HG03025 (cell line): ENCODE data around the gene ANKRD55.
"Not testable (repeated sequence)": the region's sequence is repeated elsewhere in the genome, so short reads cannot be mapped to it uniquely, and the experiment has no call there.

Experiments used
- ATAC-seq: cut with Tn5 transposase; IDR thresholded peaks from one replicate; pipeline ENCODE4 v1.9.1; 2021; ENCODE audit warnings: mild to moderate bottlenecking, moderate library complexity; ENCODE audit not compliant: unreplicated experiment, low FRiP score

ANKRD55 gene

GRCh38 chr5:56253924-56254323 lies 20.8 kb upstream of the ANKRD55 start:
- ATAC-seq = no peak

- no peak for ATAC-seq
These were observed 20.0 kb upstream of the ANKRD55 start for GRCh38 chr5:56253126-56253525.

GRCh38 chr5:56251918-56252553 lies 18.9 kb upstream of the ANKRD55 start:
- ATAC-seq = no peak

GRCh38 chr5:56251440-56251839 lies 18.3 kb upstream of the ANKRD55 start:
- no peak for ATAC-seq

GRCh38 chr5:56250011-56250410 lies 16.9 kb upstream of the ANKRD55 start:
- no peak for ATAC-seq

GRCh38 chr5:56249085-56249484 lies 16.0 kb upstream of the ANKRD55 start:
- not testable (repeated sequence) for ATAC-seq

- ATAC-seq = no peak
These were observed 14.5 kb upstream of the ANKRD55 start for GRCh38 chr5:56247592-56247991.

GRCh38 chr5:56246769-56247168 lies 13.6 kb upstream of the ANKRD55 start:
- no peak for ATAC-seq

- ATAC-seq = no peak
These were observed 12.4 kb upstream of the ANKRD55 start for GRCh38 chr5:56245481-56245880.

- ATAC-seq = no peak
These were observed 11.5 kb upstream of the ANKRD55 start for GRCh38 chr5:56244627-56245026.

- not testable (repeated sequence) for ATAC-seq
These were observed 9.1 kb upstream of the ANKRD55 start for GRCh38 chr5:56242271-56242670.

GRCh38 chr5:56232538-56232937 lies 592 bp downstream of the ANKRD55 start:
- no peak for ATAC-seq

- ATAC-seq = no peak
These were observed 2.6 kb downstream of the ANKRD55 start for GRCh38 chr5:56230576-56230975.

GRCh38 chr5:56229111-56229510 lies 4.0 kb downstream of the ANKRD55 start:
- no peak for ATAC-seq

- ATAC-seq = no peak
These were observed 4.5 kb downstream of the ANKRD55 start for GRCh38 chr5:56228631-56229030.

GRCh38 chr5:56227691-56228090 lies 5.4 kb downstream of the ANKRD55 start:
- ATAC-seq = no peak

- ATAC-seq = not testable (repeated sequence)
These were observed 9.8 kb downstream of the ANKRD55 start for GRCh38 chr5:56223298-56223697.

- ATAC-seq = not testable (repeated sequence)
These were observed 11.5 kb downstream of the ANKRD55 start for GRCh38 chr5:56221601-56222000.

GRCh38 chr5:56215019-56215830 lies 17.9 kb downstream of the ANKRD55 start:
- no peak for ATAC-seq

GRCh38 chr5:56213886-56214535 lies 19.1 kb downstream of the ANKRD55 start:
- ATAC-seq = not testable (repeated sequence)

- ATAC-seq = no peak
These were observed 20.8 kb downstream of the ANKRD55 start for GRCh38 chr5:56212130-56212879.
